GM12878 (cell line): ENCODE measurements around the gene C8G. TPM values are rescaled to one million over a fixed set of nuclear protein-coding genes. Genes with fewer than 3 reads are reported as not detected.

Experiments used
- ATAC-seq: fragments of 200-7000 bp; cut with Tn5 transposase; 3 replicates; pipeline ENCODE4 v1.9.1; 2020; ENCODE audit warnings: mild to moderate bottlenecking, moderate library complexity
- BruUV-seq: library from RNA; stranded (reverse); fragments of 400-500 nt; replicated peaks from 2 replicates; lab custom pipeline; 2021; lab: Mats Ljungman, UMichigan
- CTCF ChIA-PET: fragments of 300-600 bp; sonication (Branson Sonifier 250); formaldehyde crosslinking; extraction: SDS; loops from one replicate; lab custom pipeline; 2021; ENCODE audit warnings: inconsistent platforms; lab: Yijun Ruan, JAX
- POLR2A ChIA-PET: fragments of 350-600 bp; formaldehyde crosslinking; extraction: SDS; loops from one replicate; lab custom pipeline; 2021; ENCODE audit warnings: inconsistent platforms; lab: Charles Lee
- RAD21 ChIA-PET: fragments of 300-600 bp; sonication (Branson Sonifier 250); formaldehyde crosslinking; loops from one replicate; lab custom pipeline; 2023; ENCODE audit warnings: antibody characterized with exemption; ENCODE audit not compliant: unreplicated experiment; lab: Charles Lee
- SMC1A ChIA-PET: fragments of 300-600 bp; sonication (Branson Sonifier 250); formaldehyde crosslinking; loops from one replicate; lab custom pipeline; 2023; ENCODE audit not compliant: unreplicated experiment, uncharacterized antibody; lab: Charles Lee
- DNase-seq: peaks from one replicate; pipeline ENCODE4 v3.0.0-alpha.2; 2011; ENCODE audit warnings: low read depth, low spot score
- FAIRE-seq: peaks from 3 replicates; lab custom pipeline; 2011; peaks lifted over from hg19 to GRCh38; lab: Jason Lieb, UNC
- H2AFZ ChIP-seq: 2 replicates; pipeline ENCODE4 v1.6.0; 2011; ENCODE audit warnings: low read depth, low read length, control low read depth; ENCODE audit not compliant: control insufficient read depth
- H3K27ac ChIP-seq: 2 replicates; pipeline ENCODE4 v1.5.1; 2011; ENCODE audit warnings: control low read depth; ENCODE audit not compliant: control insufficient read depth, insufficient read depth
- H3K27me3 ChIP-seq, 2 experiments: replicated peaks in 1 of 2; 2 replicates each; pipeline versions ENCODE4 v1.6.0 to v1.6.1; 2011; ENCODE audit warnings: low read length in 1 of 2; ENCODE audit not compliant: control insufficient read depth in 2 of 2, insufficient read depth in 2 of 2
- H3K36me3 ChIP-seq, 2 experiments: 2 replicates each; pipeline ENCODE4 v1.5.1; 2011; ENCODE audit warnings: low read length in 1 of 2; ENCODE audit not compliant: control insufficient read depth in 2 of 2, insufficient read depth in 2 of 2
- H3K4me1 ChIP-seq: 2 replicates; pipeline ENCODE4 v1.6.1; 2011; ENCODE audit warnings: mild to moderate bottlenecking, low read length, moderate library complexity, mixed read lengths; ENCODE audit not compliant: control insufficient read depth, insufficient read depth
- H3K4me2 ChIP-seq: 2 replicates; pipeline ENCODE4 v1.6.0; 2011; ENCODE audit warnings: control low read depth; ENCODE audit not compliant: control insufficient read depth, insufficient read depth
- H3K4me3 ChIP-seq: fragments of 200-600 bp; sonication (generic); 2 replicates; pipeline ENCODE4 v1.5.1; 2016
- H3K79me2 ChIP-seq: 2 replicates; pipeline ENCODE4 v1.6.0; 2011; ENCODE audit warnings: low read length; ENCODE audit not compliant: control insufficient read depth, insufficient read depth
- H3K9ac ChIP-seq: 2 replicates; pipeline ENCODE4 v1.8.0; 2011; ENCODE audit warnings: low read length, control low read depth, mixed read lengths; ENCODE audit not compliant: control insufficient read depth, insufficient read depth
- H3K9me3 ChIP-seq: replicated peaks from 3 replicates; pipeline ENCODE4 v1.5.1; 2011; ENCODE audit warnings: mild to moderate bottlenecking, low read length; ENCODE audit not compliant: control insufficient read depth, insufficient read depth
- H4K20me1 ChIP-seq: 2 replicates; pipeline ENCODE4 v1.6.0; 2011; ENCODE audit not compliant: control insufficient read depth, insufficient read depth
- ESRRA ChIP-seq: IDR thresholded peaks from 2 replicates; pipeline ENCODE4 v1.6.1; 2012; ENCODE audit warnings: mild to moderate bottlenecking, low read length, improper control_type of control experiment
- GATAD2B ChIP-seq: fragments of 450-650 bp; conservative IDR thresholded peaks from 2 replicates; pipeline ENCODE4 v1.6.1; 2017; ENCODE audit warnings: low read depth, mild to moderate bottlenecking, moderate library complexity
- NFXL1 ChIP-seq: fragments of 450-650 bp; IDR thresholded peaks from 2 replicates; pipeline ENCODE4 v1.6.1; 2017; ENCODE audit warnings: antibody characterized with exemption, mild to moderate bottlenecking, borderline replicate concordance
- PML ChIP-seq: IDR thresholded peaks from 2 replicates; pipeline ENCODE4 v1.6.1; 2012; ENCODE audit warnings: low read length, inconsistent platforms
- POLR2AphosphoS5 ChIP-seq: IDR thresholded peaks from 2 replicates; pipeline ENCODE4 v1.6.1; 2011; ENCODE audit warnings: mild to moderate bottlenecking, low read length, inconsistent platforms
- POU2F2 ChIP-seq: IDR thresholded peaks from 3 replicates; pipeline ENCODE4 v1.6.1; 2011; ENCODE audit warnings: low read depth, mild to moderate bottlenecking, low read length, borderline replicate concordance
- SMAD5 ChIP-seq: IDR thresholded peaks from 2 replicates; pipeline ENCODE4 v1.6.1; 2016; ENCODE audit warnings: antibody characterized with exemption, low read depth
- TARDBP ChIP-seq: IDR thresholded peaks from 2 replicates; pipeline ENCODE4 v1.6.1; 2016; ENCODE audit warnings: borderline replicate concordance
- ZNF207 ChIP-seq: fragments of 450-650 bp; IDR thresholded peaks from 2 replicates; pipeline ENCODE4 v1.6.1; 2014; ENCODE audit warnings: antibody characterized with exemption, mild to moderate bottlenecking, borderline replicate concordance
- ZNF217 ChIP-seq: fragments of 450-650 bp; IDR thresholded peaks from 2 replicates; pipeline ENCODE4 v1.6.1; 2017; ENCODE audit warnings: antibody characterized with exemption, mild to moderate bottlenecking
- WGBS: methylation state at CpG from one replicate; pipeline ENCODE4 v1.1.6; 2016; ENCODE audit warnings: low lambda C conversion rate; ENCODE audit not compliant: insufficient replicate concordance, insufficient coverage; ENCODE audit errors: missing lambda C conversion rate; 5-methylcytosine and 5-hydroxymethylcytosine counted together
- in situ Hi-C: fragments of 300-500 bp; cut with MboI; formaldehyde crosslinking; loops from 9 replicates; pipeline ENCODE4 v1.14.3; 2018; ENCODE audit warnings: mixed read lengths
- intact Hi-C: fragments of 100-400 bp; cut with micrococcal nuclease; formaldehyde crosslinking; loops from one replicate; pipeline ENCODE4 v1.14.2; 2022; ENCODE audit not compliant: unreplicated experiment
- polyA plus RNA-seq, 11 experiments: library from polyadenylated mRNA; depleted of rRNA in 4 of 11; unstranded in 6 of 11; stranded (reverse) in 5 of 11; fragments of >200 nt; fragmentation: Nextera tagmentation in 4 of 11; fragmentation: Illumina TruSeq in 1 of 11; extraction: Ambion mirVana in 4 of 11; extraction: Trizol in 1 of 11; gene quantifications; 1 replicate in 1 of 11; 2 replicates in 10 of 11; pipeline versions ENCODE4 v1.2.1 to v1.2.3, GENCODE V29; 2011 to 2016; ENCODE audit warnings: inconsistent platforms in 2 of 11, missing spikeins in 2 of 11, low read depth in 1 of 11
- total RNA-seq, 4 experiments: library from RNA; depleted of rRNA in 3 of 4; stranded (reverse); fragments of >200 nt in 3 of 4; fragmentation: Illumina TruSeq in 1 of 4; extraction: Trizol in 1 of 4; gene quantifications; 2 replicates each; pipeline versions ENCODE4 v1.2.1 to v1.2.3, GENCODE V29; 2013 to 2021
- TF ChIP-seq, protein P1 (sequence below): fragments of 450-650 bp; IDR thresholded peaks from 2 replicates; pipeline ENCODE4 v1.6.1; 2016; ENCODE audit warnings: mild to moderate bottlenecking
- TF ChIP-seq, protein P2 (sequence below): IDR thresholded peaks from 2 replicates; pipeline ENCODE4 v1.6.1; 2012; ENCODE audit warnings: low read length, inconsistent platforms

Gene C8G
- total and polyA plus RNA-seq, 10 of the 15 experiments (the other 5 are each of a cell fraction or from before 2014, with no cell fraction given) = 0.26 to 0.69 (median 0.50) TPM; not detected in 7

- no peak for TF ChIP-seq POU2F2
These were observed 15.0 kb upstream of the C8G start (continued) for GRCh38 chr9:136930014-136930413.

DNA sequence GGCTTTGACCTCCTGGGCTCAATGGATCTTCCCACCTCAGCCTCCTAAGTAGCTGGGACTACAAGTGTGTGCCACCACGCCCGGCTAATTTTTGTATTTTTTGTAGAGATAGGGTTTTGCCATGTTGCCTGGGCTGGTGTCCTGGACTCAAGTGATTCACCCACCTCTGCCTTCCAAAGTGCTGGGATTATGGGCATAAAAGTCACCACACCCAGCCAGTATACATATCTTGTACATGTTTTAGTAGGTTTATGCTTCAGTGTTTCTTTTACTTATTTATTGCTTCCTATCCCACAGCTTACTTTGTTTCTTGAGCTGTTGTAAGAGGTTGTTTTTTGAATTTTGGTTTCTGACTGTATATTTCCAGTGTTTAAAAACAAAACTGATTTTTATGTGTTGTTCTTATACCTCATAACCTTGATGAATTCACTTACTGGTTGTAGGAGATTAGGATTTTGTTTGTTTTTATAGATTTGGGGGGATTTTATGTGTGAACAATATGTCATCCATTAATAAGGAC, 13.4 kb upstream of the C8G start:
- Histone ChIP-seq H3K79me2 (no peaks in the 10 kb centered on the region), H3K27ac (no peak overlapping the region), H3K27me3 (no peaks in the 10 kb centered on the region), H3K9me3 (no peaks in the 10 kb centered on the region; the same call in 2 of the 3 replicates), H3K4me1 (no peaks in the 10 kb centered on the region), H3K4me2 (no peak overlapping the region), H3K36me3 (peaks cover 1 to 12% of the 10 kb centered on the region in 2 experiments; a peak in 3 of 4 replicates), H2AFZ (no peak overlapping the region), H4K20me1 (no peaks in the 10 kb centered on the region), H3K4me3 (no peak overlapping the region), H3K9ac (no peak overlapping the region)
- WGBS = 100% methylated on average over 2 of the region's 2 CpGs
- in situ Hi-C loops = no loop called here
- SMC1A ChIA-PET = interaction anchor here (0.7 to 1.3 kb wide), 2 partner anchors 68 to 89 kb away, joined by 3 read pairs; partner anchors contain the start of gene AJM1
- DNase-seq = no peak
- FAIRE-seq = no peak
- POLR2A ChIA-PET = interaction anchor here (0.7 kb wide), 2 partner anchors 34 to 71 kb away, joined by 3 to 4 read pairs; no protein-coding TSS in a partner anchor
- CTCF ChIA-PET = interaction anchor here (1.4 to 1.7 kb wide), 2 partner anchors 89 to 98 kb away, joined by 5 read pairs; partner anchors contain the start of gene AJM1
- no TSS peak for BruUV-seq
- no peak for ATAC-seq
- intact Hi-C loops = no loop called here
- TF ChIP-seq ZNF217 (no peak), ESRRA (no peak), PML (no peak), ZNF207 (no peak), GATAD2B (no peak), POLR2AphosphoS5 (no peak), SMAD5 (no peak), NFXL1 (no peak), TARDBP (no peak)
- TF ChIP-seq, protein P1, sequence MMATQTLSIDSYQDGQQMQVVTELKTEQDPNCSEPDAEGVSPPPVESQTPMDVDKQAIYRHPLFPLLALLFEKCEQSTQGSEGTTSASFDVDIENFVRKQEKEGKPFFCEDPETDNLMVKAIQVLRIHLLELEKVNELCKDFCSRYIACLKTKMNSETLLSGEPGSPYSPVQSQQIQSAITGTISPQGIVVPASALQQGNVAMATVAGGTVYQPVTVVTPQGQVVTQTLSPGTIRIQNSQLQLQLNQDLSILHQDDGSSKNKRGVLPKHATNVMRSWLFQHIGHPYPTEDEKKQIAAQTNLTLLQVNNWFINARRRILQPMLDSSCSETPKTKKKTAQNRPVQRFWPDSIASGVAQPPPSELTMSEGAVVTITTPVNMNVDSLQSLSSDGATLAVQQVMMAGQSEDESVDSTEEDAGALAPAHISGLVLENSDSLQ = no peak
- TF ChIP-seq, protein P2, sequence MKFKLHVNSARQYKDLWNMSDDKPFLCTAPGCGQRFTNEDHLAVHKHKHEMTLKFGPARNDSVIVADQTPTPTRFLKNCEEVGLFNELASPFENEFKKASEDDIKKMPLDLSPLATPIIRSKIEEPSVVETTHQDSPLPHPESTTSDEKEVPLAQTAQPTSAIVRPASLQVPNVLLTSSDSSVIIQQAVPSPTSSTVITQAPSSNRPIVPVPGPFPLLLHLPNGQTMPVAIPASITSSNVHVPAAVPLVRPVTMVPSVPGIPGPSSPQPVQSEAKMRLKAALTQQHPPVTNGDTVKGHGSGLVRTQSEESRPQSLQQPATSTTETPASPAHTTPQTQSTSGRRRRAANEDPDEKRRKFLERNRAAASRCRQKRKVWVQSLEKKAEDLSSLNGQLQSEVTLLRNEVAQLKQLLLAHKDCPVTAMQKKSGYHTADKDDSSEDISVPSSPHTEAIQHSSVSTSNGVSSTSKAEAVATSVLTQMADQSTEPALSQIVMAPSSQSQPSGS = no peak
- RAD21 ChIA-PET = interaction anchor here (0.9 to 1.0 kb wide), 2 partner anchors 30 to 49 kb away, joined by 4 read pairs; no protein-coding TSS in a partner anchor
